HG03442 (cell line): ENCODE data around the gene HDAC4.
A peak's percentile ranks its signal among the peaks of the same experiment; 100 is the strongest.

Source experiments
- ATAC-seq: cut with Tn5 transposase; IDR thresholded peaks from one replicate; pipeline ENCODE4 v1.9.1; 2021; ENCODE audit warnings: mild to moderate bottlenecking, moderate library complexity; ENCODE audit not compliant: unreplicated experiment

Gene HDAC4

DNA sequence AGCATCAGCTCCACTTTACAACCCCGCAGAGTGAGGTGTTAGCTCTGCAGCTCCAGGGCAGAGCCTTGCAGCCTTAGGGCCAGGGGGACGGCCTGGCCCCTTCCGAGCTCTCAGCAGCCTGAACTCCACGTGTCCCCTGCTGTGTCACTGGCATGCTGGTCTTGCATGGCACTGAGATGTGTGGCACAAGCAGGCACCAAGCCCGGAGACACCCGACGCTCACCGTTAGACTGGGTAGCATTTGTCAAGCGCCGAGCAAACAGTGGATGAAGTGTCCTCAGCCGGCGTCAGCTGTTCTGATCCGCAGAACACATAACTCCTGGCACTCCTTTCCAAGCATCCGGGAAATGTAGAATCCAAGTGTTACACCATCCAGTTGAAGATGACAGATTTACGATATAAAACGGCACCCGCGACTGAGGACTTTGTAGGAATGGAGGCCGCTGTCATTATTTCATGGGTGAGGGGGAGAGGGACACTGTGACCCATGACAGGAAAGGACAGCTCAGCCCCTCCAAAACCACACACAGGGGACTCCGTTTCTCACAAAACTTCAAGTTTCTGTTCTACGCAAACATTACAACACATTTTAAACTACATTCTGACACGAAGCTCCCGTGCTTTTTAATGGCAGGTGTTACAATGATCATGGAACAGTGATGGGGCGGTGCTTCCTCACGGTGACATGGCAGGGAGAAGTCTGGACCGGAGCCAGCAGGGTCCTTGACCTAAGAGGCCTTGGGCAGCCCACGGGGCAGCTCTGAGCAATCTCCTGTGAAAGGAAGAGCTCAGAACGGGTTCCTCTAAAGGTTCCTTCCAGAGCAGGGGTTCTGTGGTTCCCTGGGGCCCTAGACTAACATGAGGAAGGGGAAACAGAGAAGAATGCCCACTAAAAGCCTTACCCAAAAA, 89.4 kb downstream of the HDAC4 start:
- no peak for ATAC-seq

DNA sequence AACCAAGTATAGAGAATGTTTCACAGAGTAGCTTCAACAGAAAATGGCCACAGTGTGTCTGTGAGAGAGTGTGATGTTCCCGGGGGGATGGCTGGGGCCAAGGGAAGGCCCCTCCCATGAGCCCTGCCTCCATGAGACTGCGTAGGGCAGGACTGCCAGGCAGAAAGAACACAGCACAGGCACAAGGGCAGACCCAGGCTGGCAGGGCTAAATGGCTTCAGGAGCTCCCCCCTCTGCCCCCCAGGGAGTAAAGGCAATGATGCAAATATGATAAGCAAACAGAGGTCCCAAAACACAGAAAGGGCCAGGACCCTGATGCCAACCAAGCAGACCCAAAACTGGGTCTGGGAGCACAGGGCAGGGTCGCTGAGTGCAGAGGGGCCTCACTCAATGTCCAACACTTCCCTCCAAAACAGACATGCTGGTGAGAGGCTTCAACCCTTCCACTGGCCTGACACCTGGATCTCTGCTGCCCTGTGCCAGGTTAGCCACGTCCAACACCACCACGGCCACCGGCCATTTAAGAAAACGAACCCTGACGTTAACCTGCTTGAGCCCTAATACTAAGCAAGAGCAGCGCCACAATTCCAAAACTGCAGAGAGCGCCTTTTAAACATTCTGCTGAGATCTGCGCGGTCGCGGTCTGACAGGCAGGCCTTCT, 90.3 kb downstream of the HDAC4 start:
- no peak for ATAC-seq

DNA sequence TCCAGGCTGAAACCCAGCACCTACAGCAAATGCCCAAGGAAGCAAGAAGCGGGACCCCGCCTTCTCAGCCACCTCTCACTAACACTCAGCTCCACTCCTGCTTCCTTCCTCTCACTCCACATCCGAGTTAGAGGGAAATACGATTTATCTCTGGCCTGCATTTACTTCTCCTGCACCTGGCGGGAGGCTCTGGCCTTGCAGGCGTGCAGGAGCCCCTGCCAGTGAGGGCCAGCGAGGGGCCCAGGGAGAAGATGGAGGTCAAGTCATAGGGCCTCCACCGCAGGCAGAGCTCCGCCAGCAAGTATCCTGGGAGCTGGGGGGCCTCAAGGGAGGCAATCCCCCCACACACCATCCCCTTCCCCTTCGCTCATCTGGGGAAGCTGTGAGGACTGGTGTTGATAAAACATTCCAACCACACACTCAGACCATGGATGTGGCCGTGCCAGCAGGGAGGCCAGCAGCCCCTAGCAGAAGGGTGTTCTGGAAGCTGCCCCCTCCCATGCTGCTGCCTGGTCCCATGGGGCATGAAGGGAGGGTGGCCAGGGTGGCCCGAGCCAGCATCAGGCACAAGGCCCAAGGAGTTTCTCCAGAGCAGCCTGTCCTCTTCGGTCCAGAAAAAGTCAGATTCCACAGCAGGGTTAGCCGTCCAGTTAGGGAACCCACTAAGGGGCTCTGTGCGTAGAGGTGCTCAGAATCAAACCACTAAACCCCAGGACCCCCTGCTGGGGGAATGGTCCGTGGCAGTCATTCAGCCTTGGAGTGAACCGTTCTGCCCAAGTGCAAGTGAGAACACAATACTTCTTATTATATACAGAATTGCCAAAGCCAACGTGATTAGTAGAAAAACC, 91.2 kb downstream of the HDAC4 start:
- ATAC-seq, result no peak

DNA sequence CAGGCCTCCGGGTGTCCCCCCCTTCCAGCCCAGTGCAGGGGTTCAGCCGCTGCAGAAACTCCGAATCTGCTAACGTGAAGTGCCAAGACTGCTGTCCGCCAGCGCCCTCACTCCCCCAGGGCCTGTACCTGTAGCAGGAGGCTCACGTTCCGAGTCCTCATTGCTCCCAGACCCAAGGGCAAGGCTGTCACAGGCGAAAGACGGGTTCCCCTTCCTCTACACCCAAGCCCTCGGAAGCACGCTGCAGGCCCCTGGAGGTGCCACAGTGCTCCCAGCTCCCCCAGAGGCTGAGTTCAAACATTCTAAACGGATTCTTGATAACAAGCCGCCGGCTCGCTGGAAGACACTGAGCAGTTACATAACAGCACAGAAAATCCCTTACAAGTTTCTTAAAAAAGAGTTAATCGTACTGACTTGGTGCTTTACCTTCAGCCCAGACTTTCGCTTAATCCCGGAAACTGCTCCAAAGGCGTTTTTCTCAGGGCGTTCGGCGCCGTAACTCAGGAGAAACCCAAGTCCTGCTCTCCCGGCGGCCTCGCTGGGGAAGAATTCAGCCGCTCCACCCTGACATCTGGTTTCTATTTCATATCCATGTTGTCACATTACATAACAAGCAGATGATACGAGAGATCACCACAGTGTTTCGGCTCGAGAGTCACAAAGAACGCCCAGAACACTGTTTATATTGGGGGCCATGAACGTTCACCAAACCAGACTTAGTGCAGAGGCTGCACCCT, 92.0 kb downstream of the HDAC4 start:
- no peak for ATAC-seq

DNA sequence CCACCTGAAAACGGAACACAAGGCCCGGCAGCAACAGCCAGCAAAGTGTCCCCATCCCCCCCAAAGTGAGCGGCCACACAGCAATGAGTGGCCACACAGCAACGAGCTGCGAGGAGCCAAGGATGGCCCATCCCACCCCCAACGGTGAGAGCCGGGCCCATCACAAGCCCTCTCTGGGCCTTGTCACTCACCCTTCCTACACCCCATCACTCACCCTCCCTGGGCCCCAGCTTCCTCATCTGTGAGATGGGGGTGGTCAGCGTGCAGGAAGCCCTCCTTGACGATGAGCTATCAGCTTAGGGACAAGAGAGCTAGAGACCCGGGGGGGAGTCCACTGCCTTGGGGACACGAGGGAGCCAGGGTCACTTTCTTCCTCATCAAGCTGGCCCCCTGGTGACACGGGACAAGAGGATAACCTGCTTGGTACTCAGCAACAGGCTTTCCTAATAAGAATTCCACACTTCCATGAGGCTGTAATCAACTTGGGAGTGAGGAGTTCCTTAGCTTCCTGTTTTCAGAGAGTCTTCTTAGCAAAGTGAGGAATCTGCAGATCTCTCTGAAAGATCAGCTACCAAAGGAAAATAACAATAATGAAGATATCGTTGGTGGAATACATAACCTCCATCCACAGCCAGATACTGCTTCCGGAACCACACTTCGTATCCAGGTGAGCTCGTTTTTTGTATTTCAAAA, 92.8 kb downstream of the HDAC4 start:
- ATAC-seq, result no peak

DNA sequence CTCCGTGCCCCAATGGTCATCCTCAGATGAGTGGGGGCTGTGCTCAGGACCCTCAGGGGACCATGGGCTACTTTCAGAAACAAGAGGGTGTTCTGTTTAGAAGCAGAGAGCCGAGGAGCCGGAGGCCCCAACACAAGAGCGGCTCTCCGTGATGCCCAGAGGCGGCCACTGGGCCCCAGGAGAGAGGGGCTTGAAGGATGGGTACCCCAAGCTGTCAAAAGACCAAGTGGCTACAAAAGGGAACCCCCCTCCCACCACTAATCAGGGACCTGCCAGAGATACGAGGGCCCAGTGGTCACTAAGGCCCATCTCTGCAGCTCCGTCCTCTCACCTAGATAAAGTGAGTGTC, 93.6 kb downstream of the HDAC4 start:
- ATAC-seq, result no peak

DNA sequence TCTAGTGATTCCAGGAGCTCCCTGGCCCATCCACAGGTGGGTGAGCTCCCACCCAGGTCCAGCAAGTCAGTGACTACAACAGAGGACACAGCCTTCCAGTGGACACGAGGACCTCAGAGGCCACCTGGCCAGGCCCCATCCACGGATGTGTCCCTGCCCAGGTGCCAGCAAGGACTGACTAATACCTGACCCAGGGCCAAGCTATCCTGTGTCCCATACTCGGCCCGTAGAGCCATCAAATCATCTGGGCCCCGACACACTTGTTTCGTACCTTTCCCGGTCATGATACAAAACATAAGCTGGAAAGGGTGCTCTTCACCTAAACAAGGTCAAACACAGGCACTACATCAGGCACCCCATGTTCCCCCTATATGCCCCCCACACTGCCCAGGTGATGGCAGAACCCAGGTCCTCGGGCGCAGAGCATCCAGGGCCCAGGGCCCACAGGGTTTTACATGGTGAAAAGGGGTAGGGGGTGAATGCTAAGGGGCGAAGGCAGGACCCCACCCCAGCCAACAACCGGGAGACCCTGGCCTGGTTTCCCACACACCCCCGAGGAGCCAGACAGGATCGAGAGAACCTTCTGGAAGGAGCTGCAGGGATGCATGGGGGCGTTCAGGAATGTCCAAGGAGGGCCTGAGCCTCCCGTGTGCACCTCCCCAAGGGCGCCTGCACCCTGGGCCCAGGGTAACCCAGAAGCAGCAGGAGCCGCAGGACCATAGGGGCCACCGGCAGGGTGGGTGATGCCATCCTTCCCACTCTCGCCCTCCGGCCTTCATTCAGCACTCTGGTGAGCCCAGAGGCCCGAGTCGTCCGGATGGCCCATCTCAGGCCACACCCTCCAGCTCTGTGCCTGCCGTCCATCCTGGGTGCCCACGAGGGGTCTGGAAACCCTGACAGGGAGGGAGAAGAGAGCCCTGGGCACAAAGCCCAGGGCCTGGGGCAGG, 94.3 kb downstream of the HDAC4 start:
- no peak for ATAC-seq

DNA sequence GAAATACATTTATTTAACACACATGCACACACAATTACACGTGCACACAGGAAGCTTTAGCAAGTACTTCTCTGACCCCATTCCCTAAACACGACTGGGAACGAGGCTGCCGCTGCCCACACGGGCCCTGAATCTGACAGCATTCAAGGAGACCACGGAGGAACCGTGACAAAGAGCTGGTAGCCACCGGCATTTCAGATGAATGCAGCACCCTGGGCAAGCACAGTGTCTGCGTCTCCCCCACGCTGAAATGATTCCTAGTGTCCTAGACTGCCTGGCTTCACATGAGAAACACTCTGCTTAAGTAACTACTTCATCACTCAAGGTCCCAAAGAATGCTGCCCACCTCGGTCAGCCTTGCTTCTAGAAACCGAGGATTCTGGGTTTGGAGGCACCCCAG, 95.0 kb downstream of the HDAC4 start:
- ATAC-seq, result no peak

DNA sequence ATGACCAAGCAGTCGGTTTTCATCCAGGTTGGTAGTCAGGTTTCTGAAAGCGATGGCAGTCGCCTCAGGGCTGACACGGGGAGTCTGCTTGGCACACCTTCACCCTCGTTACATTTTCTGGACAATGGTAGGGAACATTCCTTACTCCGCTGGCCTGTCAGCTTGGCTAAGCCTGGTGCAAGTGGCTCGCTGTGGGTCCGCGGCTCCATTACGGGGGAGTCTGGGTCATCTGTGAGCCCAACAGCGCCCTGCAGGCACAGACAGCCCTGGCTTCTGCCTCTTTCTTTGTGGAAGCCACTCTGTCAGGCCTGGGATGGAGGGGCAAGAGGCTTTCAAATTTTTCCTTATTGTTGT, 95.6 kb downstream of the HDAC4 start:
- ATAC-seq, result no peak

DNA sequence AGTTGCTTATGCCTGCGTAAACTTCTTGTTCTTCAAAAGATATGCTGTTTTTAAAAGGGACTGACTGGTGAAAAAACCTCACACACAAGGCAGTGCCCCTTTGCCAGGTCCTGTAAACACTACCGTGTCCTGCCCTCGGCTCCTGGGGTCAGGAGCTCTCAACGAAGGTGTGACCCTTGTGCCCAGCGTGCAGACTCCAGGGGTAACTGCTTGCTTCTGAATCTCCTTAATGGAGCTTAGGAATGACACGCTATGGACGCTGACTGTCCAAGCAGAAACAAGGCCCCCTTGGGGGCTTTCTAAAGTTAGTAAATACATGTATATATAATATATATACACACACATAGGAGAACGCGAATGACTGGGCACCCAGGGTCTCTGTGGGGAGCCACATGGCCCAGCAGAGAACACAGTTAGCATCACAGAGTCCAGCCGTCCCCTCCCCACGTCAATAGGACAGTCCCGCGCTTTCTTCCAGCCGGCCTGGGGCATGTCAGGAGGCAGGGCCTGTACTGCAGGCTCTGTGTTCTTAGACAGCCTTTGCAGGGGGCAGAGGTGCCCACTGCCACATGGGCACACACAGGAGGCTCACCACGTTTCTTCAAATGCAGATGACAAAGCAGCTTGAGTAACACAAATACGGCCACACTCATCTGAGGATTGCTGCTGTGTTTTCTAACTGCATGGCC, 96.1 kb downstream of the HDAC4 start:
- no peak for ATAC-seq

DNA sequence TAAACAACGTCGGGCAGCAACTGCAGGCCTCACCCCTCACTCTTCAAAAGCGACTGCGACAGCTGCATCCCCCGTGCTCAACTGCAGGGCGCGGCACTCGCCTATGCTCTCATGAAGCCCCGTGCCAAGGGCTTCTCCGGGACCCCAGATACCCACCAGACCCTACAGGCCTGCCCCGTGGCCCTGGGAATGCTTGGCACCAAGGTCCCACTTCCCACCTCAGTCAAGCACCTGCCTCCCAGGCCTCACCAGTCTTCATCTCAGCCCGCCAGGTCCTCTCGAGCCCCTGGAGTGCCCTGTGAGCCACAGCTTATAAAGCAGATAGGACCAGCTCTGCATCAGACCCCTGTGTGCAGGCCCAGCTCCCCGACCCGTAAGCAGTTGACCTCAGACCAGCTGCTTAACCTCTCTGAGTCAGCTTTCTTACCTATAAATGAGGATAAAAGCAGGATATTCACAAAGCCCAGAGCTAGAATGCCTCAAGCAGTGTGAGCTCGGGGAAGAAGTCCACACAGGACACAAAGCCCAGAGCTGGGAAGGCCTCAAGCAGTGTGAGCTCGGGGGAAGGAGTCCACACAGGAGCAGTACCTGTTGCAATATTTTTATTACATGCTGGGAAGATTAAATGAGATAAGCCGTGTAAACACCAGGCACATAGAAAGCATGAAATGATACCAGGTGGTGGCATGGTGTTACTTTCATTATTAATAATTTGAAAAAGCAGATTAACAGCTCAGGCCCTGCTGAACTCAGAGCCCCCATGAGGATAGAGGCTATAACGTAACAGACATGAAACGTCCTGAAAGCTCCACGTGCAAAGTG, 96.9 kb downstream of the HDAC4 start:
- ATAC-seq, result peak; percentile 77

DNA sequence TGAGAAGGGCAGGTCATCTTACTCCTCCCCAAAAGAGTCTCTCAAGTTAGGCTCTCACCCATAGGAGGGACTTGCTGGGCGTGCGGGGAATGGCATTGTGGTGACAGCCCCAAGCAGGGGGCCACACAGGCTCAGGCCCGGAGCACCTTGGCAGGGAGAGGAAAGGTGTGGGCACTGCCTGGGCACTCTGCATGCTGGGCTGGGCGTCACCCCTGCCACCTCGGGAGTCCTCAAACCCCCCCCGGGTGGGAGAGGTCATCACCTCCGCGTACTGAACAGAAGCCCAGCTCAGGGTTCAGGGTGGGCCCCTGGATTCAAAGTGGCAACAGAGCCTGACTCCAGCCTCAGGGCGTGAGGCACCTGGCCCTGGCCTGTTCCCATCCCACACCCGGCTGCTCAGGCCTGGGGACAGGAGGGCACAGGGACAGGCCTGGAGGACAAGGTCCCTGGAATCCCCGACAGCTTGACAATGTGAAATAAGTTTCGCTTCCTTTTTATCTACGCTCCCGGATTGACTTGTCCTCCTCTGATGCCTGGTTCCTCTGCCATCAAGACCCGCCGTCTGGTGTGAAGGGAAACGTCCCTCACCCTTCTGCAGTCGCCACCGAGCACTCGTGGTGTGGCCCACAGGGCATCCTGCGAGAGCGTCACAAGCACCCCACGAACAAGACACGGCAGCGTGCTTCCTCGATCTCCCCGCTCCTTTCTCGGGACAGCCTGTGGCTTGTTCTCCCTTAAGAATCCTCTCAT, 97.8 kb downstream of the HDAC4 start:
- no peak for ATAC-seq

DNA sequence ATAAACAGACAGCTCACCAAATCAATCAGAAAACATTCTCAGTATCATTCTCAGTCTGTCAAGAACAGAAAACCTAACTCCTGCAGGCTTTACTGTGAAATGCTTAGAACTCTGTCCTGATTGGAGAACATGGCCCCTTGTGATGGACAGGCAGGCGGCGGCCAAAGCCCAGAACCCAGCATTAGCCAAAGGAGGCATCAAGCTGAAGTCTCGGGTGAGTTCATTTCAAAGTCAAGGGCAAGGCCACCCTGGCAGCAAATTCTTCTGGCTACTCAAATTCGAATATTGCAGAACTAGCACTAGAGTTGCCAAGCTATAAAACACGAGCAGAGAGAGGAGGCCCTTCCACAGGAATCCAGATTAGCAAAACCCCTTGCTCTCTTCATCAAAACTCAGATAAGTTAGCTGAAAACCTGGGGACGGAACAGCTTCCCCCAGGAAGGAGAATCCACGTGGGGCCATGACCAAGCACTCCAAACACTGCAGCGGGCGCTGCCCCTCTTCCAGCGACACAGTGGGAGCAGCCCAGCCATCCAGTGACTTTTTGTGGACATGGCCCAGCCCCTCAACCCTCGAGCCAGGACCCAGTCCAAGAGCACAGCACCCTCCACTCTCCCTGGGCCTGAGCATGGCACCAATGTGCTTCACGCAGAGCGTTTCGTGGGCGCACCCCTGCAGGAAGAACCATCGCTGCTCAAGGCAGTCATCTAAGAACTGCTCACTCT, 98.6 kb downstream of the HDAC4 start:
- ATAC-seq, result no peak

DNA sequence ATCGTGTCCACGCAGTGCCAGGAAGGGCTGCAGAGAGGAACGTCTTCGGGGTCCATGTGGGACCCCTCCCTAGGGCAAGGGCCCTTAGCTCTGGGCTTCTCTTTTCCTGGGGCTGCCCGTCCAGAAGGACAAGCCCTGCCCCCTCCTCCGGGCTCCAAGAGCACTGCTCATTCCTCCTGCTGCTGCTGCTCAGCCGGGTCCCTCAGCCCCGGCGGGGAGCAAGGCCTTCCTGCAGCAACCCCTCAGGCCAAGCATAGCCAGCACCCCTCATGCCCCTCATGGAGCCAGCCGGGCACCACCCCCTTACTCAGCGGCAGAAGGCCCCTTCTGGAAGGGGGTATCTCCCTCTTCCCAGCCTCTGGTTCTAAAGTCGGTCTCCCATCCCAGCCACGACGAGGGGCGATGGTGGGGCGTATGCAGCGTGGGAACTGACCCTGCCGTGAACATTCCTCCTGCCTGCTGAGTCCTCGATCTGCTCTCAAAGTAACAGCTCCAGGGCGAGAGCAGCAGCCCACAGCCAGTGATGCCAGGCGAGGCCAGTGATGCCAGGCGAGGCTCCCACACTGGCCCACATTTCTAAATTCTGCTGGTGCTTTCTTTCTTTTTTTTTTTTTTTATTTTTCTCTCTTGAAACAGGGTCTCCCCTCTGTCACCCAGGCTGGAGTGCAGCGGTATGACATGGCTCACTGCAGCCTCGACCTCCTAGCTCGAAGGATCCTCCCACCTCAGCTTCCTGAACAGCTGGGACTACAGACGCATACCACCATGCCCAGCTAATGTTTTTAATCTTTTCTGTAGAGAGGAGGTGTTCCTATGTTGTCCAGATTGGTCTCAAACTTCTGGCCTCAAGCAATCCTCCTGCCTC, 99.7 kb downstream of the HDAC4 start:
- ATAC-seq, result no peak

DNA sequence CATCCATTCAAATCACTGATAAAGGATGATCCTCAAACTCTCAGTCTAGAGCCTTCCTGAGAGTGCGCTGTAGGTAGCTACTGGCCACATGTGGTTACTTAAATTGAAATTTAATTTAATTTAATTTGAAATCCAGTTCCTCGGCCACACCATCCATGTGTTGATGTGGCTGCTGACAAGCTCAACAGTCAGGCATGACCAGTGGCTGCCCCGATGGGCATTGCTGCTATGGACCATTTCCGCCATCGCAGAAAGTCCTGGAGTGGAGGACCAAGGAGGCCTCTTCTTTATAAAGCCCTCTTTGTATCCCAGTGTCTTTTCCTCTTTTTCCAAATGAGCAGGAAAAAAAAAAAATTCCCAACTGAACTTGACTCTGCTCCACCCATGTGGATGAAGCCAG, 100.6 kb downstream of the HDAC4 start:
- no peak for ATAC-seq
